HepG2 (cell line): ENCODE results near the gene OSER1. TPM values are rescaled to one million over a fixed set of nuclear protein-coding genes. Genes with fewer than 3 reads are reported as not detected.

ENCODE experiments used
- ATF7 ChIP-seq, 2 experiments: fragments of 450-650 bp in 1 of 2; sonication (generic) in 1 of 2; formaldehyde crosslinking in 1 of 2; IDR thresholded peaks; 2 replicates each; pipeline versions ENCODE4 v1.4.0 to v1.6.1; 2016 to 2020; ENCODE audit warnings: antibody characterized with exemption in 1 of 2, mild to moderate bottlenecking in 1 of 2, missing genetic modification reagents in 1 of 2
- FIP1L1 ChIP-seq: fragments of 200-400 bp; formaldehyde crosslinking; IDR thresholded peaks from 2 replicates; pipeline ENCODE4 v1.6.1; 2018; ENCODE audit warnings: low read depth, mild to moderate bottlenecking, low read length, moderate library complexity, borderline replicate concordance; ENCODE audit not compliant: insufficient read depth
- HMGXB3 ChIP-seq: sonication (generic); formaldehyde crosslinking; IDR thresholded peaks from 2 replicates; pipeline ENCODE4 v1.4.0; 2020; ENCODE audit warnings: missing genetic modification reagents, borderline replicate concordance
- LBX2 ChIP-seq: sonication (generic); formaldehyde crosslinking; IDR thresholded peaks from 2 replicates; pipeline ENCODE4 v1.5.0; 2020; ENCODE audit warnings: missing genetic modification reagents, mild to moderate bottlenecking, borderline replicate concordance
- MLX ChIP-seq: IDR thresholded peaks from 2 replicates; pipeline ENCODE4 v1.6.1; 2016
- MTA1 ChIP-seq: sonication (generic); formaldehyde crosslinking; IDR thresholded peaks from 2 replicates; pipeline ENCODE4 v1.4.0; 2020; ENCODE audit warnings: missing genetic modification reagents, mild to moderate bottlenecking, borderline replicate concordance
- NRL ChIP-seq: sonication (generic); formaldehyde crosslinking; IDR thresholded peaks from 2 replicates; pipeline ENCODE4 v1.5.0; 2020; ENCODE audit warnings: missing genetic modification reagents, mild to moderate bottlenecking, moderate library complexity, borderline replicate concordance
- PHF21A ChIP-seq: sonication (generic); formaldehyde crosslinking; IDR thresholded peaks from 2 replicates; pipeline ENCODE4 v1.5.0; 2020; ENCODE audit warnings: mild to moderate bottlenecking, missing genetic modification reagents
- RELA ChIP-seq: sonication (generic); formaldehyde crosslinking; IDR thresholded peaks from 2 replicates; pipeline ENCODE4 v1.4.0; 2020; ENCODE audit warnings: missing genetic modification reagents
- SMARCC2 ChIP-seq: fragments of 450-650 bp; IDR thresholded peaks from 2 replicates; pipeline ENCODE4 v1.6.1; 2017; ENCODE audit warnings: antibody characterized with exemption, mild to moderate bottlenecking
- SNAI1 ChIP-seq: sonication (generic); formaldehyde crosslinking; IDR thresholded peaks from 2 replicates; pipeline ENCODE4 v1.5.0; 2020; ENCODE audit warnings: mild to moderate bottlenecking, missing genetic modification reagents, borderline replicate concordance
- ZMAT3 ChIP-seq: sonication (generic); formaldehyde crosslinking; conservative IDR thresholded peaks from 2 replicates; pipeline ENCODE4 v1.7.0; 2021; ENCODE audit warnings: missing genetic modification reagents
- ZNF18 ChIP-seq: sonication (generic); formaldehyde crosslinking; IDR thresholded peaks from 2 replicates; pipeline ENCODE4 v1.8.0; 2022; ENCODE audit warnings: mild to moderate bottlenecking, missing genetic modification reagents; ENCODE audit not compliant: insufficient replicate concordance
- ZNF264 ChIP-seq: sonication (generic); formaldehyde crosslinking; IDR thresholded peaks from 2 replicates; pipeline ENCODE4 v1.4.0; 2020; ENCODE audit warnings: missing genetic modification reagents
- ZNF337 ChIP-seq: sonication (generic); formaldehyde crosslinking; IDR thresholded peaks from 2 replicates; pipeline ENCODE4 v1.5.1; 2020; ENCODE audit warnings: missing genetic modification reagents, low read depth, mild to moderate bottlenecking, borderline replicate concordance
- ZNF383 ChIP-seq: sonication (generic); formaldehyde crosslinking; IDR thresholded peaks from 2 replicates; pipeline ENCODE4 v1.4.0; 2020; ENCODE audit warnings: missing genetic modification reagents, mild to moderate bottlenecking, borderline replicate concordance
- ZNF501 ChIP-seq: sonication (generic); formaldehyde crosslinking; IDR thresholded peaks from 2 replicates; pipeline ENCODE4 v1.5.1; 2020; ENCODE audit warnings: mild to moderate bottlenecking, moderate library complexity, missing genetic modification reagents
- ZNF569 ChIP-seq: sonication (generic); formaldehyde crosslinking; IDR thresholded peaks from 2 replicates; pipeline ENCODE4 v1.5.0; 2020; ENCODE audit warnings: mild to moderate bottlenecking, missing genetic modification reagents, moderate library complexity, borderline replicate concordance
- ZNF598 ChIP-seq: sonication (generic); formaldehyde crosslinking; IDR thresholded peaks from 2 replicates; pipeline ENCODE4 v1.5.1; 2020; ENCODE audit warnings: mild to moderate bottlenecking, missing genetic modification reagents, borderline replicate concordance
- ZNF7 ChIP-seq: IDR thresholded peaks from 2 replicates; pipeline ENCODE4 v1.6.1; 2016; ENCODE audit warnings: missing biosample characterization, missing genetic modification reagents
- ZNF788 ChIP-seq: sonication (generic); formaldehyde crosslinking; IDR thresholded peaks from 2 replicates; pipeline ENCODE4 v1.5.0; 2020; ENCODE audit warnings: mild to moderate bottlenecking, missing genetic modification reagents, borderline replicate concordance
- ZNF790 ChIP-seq: sonication (generic); formaldehyde crosslinking; IDR thresholded peaks from 2 replicates; pipeline ENCODE4 v1.8.0; 2022; ENCODE audit warnings: missing genetic modification reagents, mild to moderate bottlenecking, borderline replicate concordance
- polyA plus RNA-seq, 8 experiments: library from polyadenylated mRNA; depleted of rRNA in 3 of 8; stranded (reverse) in 7 of 8; unstranded in 1 of 8; fragments of >200 nt; fragmentation: Illumina TruSeq in 4 of 8; extraction: Trizol in 4 of 8; gene quantifications; 2 replicates each; pipeline versions ENCODE4 v1.2.1 to v1.2.3, GENCODE V29; 2011 to 2016; ENCODE audit warnings: low read depth in 4 of 8, missing spikeins in 1 of 8, mixed read lengths in 1 of 8; ENCODE audit not compliant: insufficient read depth in 1 of 8
- total RNA-seq, 5 experiments: library from RNA; depleted of rRNA; stranded (reverse); fragments of >200 nt; fragmentation: Illumina TruSeq; extraction: Trizol; gene quantifications; 2 replicates each; pipeline ENCODE4 v1.2.3, GENCODE V29; 2016; ENCODE audit warnings: low read depth in 1 of 5

Gene OSER1
- total and polyA plus RNA-seq, 2 of the 13 experiments (the other 11 are each of a cell fraction or from before 2014, with no cell fraction given), result 71.2 to 71.5 TPM

- no peak for TF ChIP-seq SMARCC2
- no peak for TF ChIP-seq ZNF337 (CRISPR knock-in tag)
- no peak for TF ChIP-seq ZNF383 (CRISPR knock-in tag)
- TF ChIP-seq LBX2 (CRISPR knock-in tag), result 0 out of 2 replicates have a peak, but pooled peaks have one; percentile 2
- TF ChIP-seq ATF7 (IDR thresholded peaks at IDR 0.05), result no peak
- TF ChIP-seq ATF7 (CRISPR knock-in tag; IDR thresholded peaks at IDR 0.05), result no peak
- peak; percentile 59; the same call in 1 of the 2 replicates for TF ChIP-seq ZNF501 (CRISPR knock-in tag)
- no peak for TF ChIP-seq ZNF790 (CRISPR knock-in tag)
- TF ChIP-seq ZNF264 (CRISPR knock-in tag), result no peak
- peak; percentile 39 for TF ChIP-seq ZNF18 (CRISPR knock-in tag)
- no peak for TF ChIP-seq MTA1 (CRISPR knock-in tag)
- peak; percentile 70; the same call in 1 of the 2 replicates for TF ChIP-seq ZNF598 (CRISPR knock-in tag)
- TF ChIP-seq ZNF7 (CRISPR knock-in tag), result no peak
- 0 out of 2 replicates have a peak, but pooled peaks have one; percentile 31 for TF ChIP-seq RELA
- TF ChIP-seq NRL (CRISPR knock-in tag), result peak; percentile 74
- peak; percentile 23; the same call in 1 of the 2 replicates for TF ChIP-seq SNAI1
- TF ChIP-seq MLX (CRISPR knock-in tag), result 0 out of 2 replicates have a peak, but pooled peaks have one; percentile 25
- TF ChIP-seq HMGXB3, result no peak
- 0 out of 2 replicates have a peak, but pooled peaks have one; percentile 43 for TF ChIP-seq PHF21A (CRISPR knock-in tag)
- TF ChIP-seq ZNF788 (CRISPR knock-in tag), result 0 out of 2 replicates have a peak, but pooled peaks have one; percentile 3
- no peak; the same call in 1 of the 2 replicates for TF ChIP-seq ZMAT3 (CRISPR knock-in tag)
- no peak for TF ChIP-seq ZNF569 (CRISPR knock-in tag)
- no peak for TF ChIP-seq FIP1L1
Observed at GRCh38 chr20:44209686-44210405, 725 bp downstream of the OSER1 start (continued).
